ENCODE results near the gene GPR65. TPM values are rescaled to one million over a fixed set of nuclear protein-coding genes. Genes with fewer than 3 reads are reported as not detected.
A peak's percentile ranks its signal among the peaks of the same experiment; 100 is the strongest.
"Not testable (repeated sequence)": the region's sequence is repeated elsewhere in the genome, so short reads cannot be mapped to it uniquely, and the experiment has no call there.

GPR65 gene
- total RNA-seq, 1 donor from 2014 or later, result not detected

DNA sequence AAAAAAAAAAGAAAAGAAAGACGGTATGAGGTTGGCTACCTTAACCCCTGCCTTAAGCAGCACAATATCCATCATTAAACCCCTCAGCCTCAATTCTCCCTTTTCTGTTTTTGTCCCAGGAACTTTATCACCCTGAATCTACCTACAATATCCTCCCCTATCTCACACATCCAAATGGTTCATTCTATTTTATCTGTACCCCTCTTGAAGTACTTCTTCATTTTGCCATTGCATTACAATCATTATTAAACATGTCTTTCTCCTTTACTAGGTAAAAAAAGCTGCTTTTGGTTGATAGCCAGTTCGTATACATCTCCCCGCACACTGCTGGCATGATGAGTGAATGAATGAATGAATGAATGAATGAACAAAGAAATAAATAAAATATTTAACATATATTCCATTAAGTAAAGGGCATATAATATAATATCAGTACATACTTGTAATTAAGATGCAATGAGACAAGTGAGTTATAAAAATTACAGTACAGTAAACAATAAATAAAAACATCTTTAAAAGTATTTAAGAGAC is 364 bp upstream of the GPR65 start:
- DNase-seq, result no peak

DNA sequence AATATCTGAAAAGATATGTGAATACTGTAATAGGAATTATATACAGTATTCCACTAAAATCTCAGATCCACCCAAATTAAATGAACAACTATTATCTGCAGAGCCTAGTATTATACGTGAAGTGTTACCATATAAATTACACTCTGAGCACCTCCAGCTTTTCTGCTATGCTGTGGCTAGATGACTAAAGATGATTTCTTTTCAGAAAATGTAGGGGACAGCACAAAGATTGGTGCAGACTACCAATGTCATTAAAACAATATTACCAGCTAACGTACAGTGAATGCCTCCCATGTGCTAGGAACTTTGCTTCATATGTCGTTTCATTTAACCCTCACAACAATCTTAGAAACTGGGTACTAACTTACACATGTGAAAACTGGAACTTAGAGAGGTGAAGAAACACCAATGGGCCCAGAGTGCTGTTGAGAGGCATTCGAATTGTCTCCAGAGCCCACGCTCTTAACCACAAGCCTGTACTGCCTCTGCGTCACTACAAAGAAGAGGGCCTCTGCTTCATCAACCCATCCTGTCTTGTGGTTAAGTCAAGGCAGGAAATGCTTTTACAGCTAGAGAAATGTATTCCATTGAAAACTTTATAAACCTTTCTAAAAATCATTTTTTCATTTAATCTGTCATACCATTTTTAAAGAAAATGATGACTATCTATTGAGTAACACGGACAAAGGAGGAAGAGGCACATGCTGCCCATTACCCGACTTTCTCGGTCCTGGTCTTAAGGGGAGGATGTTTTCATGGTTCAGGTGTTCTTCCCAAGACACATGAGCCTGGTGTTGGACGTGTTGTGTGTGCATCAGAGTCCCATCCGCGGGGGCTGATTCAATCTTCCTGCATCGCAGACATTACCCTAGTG is 1.3 kb downstream of the GPR65 start:
- no peak for DNase-seq

DNA sequence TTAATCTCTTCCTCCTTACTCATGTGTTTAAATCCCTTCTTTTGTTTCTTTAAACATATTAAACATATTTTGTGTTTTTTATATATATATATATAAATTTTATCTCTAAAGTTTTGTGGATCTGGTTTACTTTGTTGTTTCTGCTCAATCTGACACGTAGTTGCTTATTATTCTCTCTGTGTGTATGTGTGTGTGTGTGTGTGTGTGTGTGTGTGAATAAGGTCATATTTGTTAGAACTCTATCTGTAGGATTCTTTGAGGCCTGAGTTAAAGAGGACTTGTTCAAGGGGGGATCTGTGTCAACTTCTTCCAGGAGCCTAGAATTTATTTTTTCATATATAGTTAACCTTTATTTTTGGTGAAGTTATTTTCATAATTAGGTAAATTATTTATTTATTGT is 2.7 kb downstream of the GPR65 start:
- no peak for DNase-seq

DNA sequence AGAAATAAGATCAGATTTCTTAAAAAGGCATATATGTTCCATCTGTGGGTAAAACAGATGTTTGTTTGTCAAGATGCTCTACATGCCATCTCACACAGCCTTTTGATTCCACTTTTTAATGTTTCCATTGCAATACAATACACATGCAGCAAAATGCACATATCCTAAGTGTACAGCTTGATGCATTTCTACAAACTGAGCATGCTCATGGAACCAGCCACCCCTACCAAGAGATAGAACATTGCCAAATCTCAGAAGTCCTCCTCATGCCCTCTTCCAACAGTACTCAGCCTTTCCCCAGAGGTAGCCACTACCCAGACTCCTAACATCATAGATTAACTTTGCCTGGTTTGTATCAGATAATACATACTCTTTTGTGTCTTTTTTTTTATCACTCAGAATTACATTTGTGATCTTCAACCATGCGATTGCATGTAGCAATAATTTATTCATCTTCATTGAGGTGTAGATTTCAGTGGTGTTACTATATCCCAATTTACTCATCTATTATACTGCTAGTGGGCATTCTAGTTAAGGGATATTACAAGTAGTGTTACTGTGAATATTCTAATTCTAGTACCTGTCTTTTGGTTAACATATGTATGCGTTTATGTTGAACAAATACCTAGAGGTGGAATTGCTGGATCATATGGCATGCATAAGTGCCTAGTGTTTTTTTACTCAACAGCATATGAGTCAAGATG is 3.3 kb downstream of the GPR65 start:
- DNase-seq, result no peak

DNA sequence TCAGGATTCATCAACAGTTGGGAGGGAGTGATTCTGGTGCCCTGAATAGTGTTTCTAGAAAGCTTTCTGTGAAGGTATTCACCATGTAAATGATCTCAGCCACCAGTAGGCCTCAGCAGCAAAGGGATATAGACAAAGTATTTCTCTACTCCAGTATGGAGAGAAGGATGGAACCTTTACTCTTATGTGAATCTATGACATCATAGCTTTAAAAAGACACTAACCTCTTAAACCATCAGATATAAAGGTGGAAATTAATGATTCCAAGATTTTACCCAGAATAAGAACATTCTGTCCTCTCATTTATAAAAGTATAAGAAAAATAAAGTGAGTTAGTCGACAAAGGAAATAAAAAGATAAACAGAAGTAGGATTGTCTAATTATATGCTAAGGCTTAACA is 4.6 kb downstream of the GPR65 start:
- DNase-seq, result no peak

DNA sequence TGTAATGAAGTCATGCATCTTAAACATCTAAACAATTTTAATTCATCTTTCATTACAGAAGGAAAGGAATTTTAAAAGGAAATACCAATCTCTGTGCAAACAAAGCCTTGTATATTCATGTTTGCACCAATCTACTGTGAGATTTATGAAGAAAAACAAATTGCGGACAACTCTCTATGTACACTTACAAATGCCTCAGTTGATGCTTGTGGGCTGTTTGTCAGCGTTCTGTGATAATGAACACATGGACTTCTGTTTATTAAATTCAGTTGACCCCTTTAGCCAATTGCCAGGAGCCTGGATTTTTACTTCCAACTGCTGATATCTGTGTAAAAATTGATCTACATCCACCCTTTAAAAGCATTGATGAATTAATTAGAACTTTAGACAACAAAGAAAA is 5.4 kb downstream of the GPR65 start:
- DNase-seq, result no peak

DNA sequence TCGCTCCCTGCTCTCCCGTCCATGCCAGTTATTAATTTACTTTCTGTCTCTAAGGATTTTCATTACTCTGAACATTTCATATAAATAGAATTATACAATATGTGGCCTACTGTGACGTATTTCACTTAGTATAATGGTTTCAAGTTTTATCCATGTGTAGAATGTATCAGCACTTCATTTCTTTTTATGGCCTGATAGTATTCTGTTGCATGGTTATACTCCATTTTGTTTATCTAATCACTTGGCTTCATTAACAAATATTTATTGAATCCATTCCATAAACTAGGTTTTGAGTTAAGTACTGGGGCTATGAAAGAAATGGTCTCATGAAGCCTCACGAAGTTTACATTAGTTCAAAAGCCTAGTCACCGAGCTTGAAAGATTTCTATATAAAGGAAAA is 7.6 kb downstream of the GPR65 start:
- no peak for DNase-seq

DNA sequence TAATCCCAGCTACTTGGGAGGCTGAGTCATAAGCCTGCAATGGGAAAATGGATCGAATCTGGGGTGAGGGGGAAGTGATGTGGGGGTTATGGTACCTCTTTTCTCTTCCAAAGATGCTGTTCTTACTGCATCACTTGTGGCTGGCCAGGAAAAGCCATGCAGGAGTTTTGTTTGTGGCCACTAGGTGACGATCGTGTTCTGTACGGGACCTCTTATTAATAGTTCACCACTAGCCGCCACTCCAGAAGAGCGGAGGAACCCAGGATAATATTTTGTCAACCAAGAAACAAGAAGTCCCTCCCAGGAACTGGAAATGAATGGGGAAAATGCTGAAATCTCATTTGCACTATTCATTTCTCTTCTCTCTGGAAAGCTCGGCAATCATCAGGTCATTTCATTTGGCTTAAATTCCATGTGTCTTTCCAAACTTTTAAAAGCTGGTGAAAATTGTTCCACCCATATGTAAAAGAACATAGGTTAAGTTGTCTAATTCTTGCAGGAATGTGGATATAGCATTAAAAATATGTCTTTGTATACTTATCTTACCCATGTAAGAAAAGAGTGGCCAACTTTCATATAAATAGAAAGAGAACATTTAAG is 8.9 kb downstream of the GPR65 start:
- peak; percentile 77 for DNase-seq

DNA sequence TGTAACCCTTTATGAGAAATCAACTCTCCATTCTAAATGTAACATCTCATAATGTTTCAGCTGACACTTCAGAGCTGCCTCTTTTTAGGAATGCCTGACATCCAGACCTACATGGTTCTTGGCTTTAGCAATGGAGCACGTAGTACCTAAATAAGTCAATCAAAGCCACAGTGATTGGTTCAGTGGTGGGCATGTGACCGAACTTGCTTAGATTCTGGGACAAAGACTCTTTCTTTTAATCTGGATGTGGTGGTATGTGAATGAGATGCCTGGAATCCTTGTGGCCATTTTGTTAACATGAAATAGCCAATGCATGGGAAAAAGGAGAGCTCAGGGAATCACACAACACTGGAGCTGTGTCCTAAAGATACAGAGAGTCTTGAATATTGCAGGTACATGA is 11.8 kb downstream of the GPR65 start:
- no peak for DNase-seq

DNA sequence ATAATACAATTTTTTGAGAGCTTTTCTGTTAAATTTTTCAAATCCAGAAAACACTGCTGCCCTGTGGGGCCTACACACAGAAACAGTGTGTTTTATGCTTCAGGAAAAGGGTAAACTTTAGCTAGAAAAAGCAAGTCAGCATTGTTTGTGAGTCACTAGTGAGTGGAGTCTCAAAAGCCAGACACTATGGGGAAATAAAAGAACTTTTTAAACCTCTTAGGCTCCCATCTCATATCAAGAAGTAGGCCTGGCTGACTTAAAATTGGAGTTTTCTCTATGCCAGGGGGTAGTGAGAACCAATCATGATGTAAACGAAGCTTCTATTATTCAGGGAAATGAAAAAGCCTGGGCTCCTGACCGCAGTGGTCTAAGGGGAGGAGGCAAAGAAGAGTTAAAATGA is 12.6 kb downstream of the GPR65 start:
- DNase-seq, result no peak

DNA sequence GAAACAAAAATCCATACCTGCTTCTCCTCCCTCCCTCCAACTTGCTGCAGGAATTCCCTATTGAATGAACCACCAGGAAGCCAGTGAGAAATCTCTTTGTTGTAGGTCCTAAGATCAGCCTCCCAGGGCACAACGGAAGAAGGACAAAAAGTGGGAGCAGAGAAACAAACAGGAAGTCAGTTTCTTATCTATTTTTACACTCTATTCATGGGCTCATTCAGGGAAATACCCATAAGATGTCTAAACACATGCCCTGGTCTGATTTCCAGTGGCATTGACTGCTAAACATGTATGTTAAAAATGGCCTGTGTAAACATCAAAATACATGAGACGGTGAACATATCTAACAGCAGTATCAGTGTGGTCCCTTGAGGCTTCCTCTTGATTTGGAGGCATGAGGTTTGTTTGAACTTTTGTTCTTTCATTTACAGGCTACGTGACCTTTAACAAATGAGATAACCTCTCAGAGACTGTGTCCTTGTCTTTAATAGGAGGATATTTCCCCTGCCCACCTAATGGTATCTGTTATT is 18.8 kb downstream of the GPR65 start:
- no peak for DNase-seq

DNA sequence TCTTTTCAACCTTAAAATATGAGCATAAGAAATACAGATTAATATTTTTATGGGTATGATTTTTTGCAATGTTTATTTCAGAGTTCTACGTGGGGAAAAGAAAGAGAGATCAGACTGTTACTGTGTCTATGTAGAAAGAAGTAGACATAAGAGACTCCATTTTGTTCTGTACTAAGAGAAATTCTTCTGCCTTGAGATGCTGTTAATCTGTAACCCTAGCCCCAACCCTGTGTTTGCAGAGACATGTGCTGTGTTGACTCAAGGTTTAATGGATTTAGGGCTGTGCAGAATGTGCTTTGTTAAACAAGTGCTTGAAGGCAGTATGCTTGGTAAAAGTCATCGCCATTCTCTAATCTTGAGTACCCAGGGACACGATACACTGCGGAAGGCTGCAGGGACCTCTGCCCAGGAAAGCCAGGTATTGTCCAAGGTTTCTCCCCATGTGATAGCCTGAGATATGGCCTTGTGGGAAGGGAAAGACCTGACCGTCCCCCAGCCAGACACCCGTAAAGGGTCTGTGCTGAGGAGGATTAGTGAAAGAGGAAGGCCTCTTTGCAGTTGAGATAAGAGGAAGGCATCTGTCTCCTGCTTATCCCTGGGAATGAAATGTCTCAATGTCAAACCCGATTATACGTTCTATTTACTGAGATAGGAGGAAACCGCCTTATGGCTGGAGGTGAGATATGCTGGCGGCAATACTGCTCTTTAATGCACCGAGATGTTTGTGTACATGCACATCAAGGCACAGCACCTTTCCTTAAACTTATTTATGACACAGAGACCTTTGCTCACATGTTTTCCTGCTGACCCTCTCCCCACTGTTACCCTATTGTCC is 19.5 kb downstream of the GPR65 start:
- DNase-seq, result not testable (repeated sequence)

DNA sequence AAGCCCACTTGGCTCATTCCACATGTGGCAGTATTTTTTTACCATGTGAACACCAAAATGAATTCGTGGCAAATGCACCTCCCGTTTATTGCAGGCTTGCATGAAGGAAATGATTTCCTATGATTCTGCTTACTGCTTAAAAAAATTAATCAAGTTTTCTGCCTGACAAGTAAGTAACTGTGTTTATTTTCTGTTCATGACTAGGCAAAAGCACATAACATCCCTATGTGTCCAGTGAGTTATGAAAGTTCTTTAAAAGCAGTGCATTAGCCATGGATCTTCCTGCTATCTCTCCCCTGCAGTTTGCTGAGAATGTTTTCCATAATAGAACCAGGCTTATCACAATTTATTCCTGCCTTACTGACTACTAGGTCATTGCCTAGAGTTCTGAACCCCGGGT is 20.4 kb downstream of the GPR65 start:
- no peak for DNase-seq

DNA sequence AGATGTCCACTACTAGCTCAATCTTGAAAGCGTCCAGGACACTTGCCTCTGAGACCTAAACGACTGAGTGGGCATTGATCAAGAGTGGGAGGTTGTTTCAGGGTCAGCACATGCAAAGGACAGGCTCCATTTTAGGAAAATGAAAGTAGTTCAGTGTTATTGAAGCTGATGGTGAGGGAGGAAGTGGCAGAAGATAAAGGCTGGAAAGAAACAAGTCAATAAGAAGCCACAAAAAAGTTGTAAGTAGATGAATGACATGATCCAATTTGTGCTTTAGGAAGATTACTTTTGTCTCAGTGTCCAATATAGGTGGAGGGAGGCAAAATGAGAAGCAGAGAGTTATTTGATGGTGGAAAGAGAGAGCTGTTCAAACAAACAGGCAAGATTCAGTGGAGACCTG is 22.0 kb downstream of the GPR65 start:
- DNase-seq, result no peak

DNA sequence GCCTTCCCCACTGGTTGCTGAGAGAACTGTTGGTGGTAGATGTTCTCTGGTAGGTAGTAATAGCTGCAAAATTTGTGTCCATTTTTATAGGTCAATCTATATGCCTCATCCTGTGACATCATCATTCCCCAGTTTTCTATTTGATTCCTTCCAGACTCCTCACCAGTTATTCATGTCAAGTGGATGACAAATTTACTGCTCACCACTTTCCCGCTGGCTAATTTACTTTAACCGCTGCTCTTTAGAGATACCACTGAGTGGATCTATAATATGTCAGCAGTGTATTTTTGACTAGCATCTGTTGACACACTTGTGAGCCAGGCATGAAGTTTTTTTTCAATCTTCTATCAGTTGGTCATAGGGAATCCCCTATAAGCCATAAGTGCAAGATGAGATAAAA is 24.6 kb downstream of the GPR65 start:
- no peak for DNase-seq

DNA sequence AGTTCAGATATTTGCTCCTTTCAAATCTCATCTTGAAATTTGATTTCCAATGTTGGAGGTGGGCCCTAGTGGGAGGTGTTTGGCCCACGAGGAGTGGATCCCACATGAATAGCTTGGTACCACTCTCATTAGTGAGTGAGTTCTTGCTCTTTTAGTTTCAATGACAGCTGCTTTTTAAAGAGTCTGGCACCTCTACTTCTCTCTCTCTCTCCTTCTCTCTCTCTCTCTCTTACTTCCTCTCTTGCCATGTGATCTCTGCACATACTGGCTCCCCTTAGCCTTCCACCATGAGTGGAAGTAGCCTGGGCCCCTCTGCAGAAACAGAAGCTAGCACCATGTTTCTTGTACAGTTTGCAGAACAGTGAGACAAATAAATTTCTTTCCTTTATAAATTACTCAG is 25.1 kb downstream of the GPR65 start:
- DNase-seq, result no peak

DNA sequence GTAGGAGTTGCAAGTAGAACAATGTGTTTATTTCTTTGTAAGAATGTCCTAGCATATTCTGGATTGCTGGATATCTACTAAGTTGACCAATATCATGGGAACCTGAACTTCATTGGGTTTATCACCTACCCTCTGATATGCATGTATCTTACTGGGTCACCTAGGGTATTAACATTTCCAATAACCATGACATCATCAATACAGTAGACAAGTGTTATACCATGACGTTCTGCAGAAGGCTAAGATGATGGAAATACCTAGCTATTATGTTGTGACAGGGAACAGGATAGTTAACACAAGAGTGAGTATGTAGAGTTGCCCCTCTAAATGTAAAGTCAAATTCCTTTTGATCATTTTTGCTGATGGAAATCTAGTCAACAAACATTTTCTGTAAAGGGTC is 26.0 kb downstream of the GPR65 start:
- no peak for DNase-seq

DNA sequence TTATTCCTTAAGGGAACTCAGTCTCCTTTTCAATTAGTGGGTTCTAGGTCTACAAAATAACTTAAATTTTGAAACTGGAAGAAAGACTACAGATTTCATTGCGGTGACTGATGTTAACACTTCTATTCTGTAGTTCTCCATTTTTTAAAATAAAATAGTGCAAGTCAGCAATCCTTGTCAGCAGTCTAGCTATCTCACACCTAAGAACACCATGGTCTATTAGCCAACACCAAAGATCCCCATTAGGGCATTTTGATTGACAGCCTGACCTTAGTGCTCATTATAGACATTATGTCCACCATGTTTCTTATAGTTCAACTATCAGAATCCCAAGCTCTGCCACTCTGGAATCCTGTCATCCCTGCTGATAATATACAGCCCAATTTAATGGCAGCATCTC is 27.4 kb downstream of the GPR65 start:
- DNase-seq, result no peak

DNA sequence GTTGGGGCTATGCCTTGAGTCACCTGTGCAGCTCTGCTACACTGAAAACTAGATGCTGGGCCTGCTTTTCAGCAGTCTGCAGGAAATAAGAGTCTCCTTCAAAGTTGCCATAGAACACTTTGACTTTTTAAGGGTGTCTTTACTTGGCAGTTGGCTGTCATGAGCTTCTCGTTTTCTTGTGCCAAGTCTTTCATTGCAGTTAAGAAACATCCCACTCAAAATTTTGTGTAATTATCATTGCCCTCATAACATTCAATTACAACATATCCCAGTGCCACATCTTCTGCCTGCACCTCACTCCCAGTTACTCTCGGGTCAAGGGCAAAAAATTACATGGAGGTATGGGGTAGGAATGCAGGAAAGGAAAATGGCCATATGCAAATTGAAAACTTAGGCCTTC is 29.1 kb downstream of the GPR65 start:
- no peak for DNase-seq

DNA sequence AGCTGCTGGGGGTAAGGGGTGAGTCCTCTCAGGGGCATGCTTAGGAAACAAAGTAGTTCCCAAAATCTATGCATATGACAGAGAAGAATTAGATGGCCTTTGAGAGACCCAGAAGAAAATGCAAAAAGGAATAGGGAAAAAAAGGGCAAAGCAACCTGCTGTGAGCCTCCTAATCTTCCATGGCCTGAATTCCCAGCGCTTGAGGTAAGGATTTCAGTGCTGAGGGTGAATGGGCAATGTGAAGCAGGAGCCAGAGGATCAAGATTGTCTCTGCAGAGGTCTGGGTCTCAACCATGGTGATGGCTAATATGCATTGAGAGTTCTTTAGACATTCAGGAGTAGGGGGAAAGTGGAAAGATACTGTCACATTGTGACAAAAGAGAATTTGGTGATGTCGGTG is 31.5 kb downstream of the GPR65 start:
- no peak for DNase-seq

DNA sequence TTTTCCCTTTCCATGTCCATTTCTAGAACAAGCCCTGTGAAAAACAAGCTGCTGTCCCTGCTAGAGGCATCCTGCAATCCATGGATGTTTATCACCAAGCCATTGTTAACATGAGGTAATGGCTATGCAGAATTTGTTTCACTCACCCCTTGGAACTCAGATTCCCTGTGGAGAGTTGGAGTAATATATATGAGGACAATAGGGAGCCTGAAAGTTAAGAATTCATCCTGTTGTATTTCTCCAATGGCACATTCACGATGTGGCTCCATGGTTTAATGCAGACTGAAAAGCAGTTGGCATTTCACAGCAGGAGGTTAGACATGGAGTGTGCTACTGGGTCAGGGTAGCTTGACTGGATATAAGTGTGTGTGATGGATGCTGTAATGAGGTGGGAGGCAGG is 32.4 kb downstream of the GPR65 start:
- no peak for DNase-seq

DNA sequence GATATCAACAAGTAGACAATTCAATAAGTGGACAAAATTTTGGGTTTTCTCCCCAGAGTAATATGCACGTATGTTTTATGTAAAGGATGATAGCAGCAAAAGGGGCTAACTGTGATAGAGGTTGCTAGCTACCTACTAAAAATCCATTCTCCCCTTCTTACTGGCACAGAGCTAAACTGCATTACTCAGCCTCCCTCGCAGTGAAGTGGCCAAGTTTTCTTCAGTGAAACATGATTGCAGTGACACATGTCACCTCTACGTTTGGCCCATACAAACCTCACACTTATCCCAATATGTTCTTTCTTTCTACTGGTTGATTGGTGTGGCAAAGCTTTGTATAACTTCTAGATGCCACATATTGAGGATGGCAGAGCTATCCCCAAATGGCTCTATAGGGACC is 34.3 kb downstream of the GPR65 start:
- no peak for DNase-seq

DNA sequence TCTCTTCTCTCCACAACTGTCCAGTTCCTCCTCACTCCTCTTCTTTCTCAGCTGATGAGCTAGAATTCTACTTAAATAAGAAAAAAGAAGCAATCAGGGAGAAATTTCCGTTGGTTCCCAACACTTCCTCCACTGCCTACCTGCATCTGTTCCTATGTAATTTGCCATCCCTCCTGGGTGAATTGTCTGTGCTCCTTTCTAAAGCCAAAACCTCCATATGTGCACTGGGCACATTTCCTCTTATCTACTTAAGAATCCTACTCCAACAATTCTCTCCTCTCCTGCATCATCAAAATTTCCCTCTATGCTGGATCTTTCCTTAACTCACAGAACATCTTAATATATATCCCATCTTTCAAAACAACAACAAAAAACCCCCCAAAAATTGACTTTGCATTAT is 35.2 kb downstream of the GPR65 start:
- DNase-seq, result no peak

Measured in dermis blood vessel endothelial cell (primary cell).